Calu3 (cell line): ENCODE results near the gene CFAP69. TPM values are rescaled to one million over a fixed set of nuclear protein-coding genes. Genes with fewer than 3 reads are reported as not detected.
"Not testable (repeated sequence)": the region's sequence is repeated elsewhere in the genome, so short reads cannot be mapped to it uniquely, and the experiment has no call there.

Experiments used
- BruUV-seq: library from RNA; stranded (reverse); fragments of 400-500 nt; replicated peaks from 2 replicates; lab custom pipeline; 2021; lab: Mats Ljungman, UMichigan
- CTCF ChIA-PET: fragments of 300-600 bp; sonication (Branson Sonifier 250); formaldehyde crosslinking; loops from one replicate; lab custom pipeline; 2022; ENCODE audit warnings: antibody characterized with exemption; lab: Charles Lee
- DNase-seq: peaks from one replicate; pipeline ENCODE4 v3.0.0; 2022
- H3K27ac Mint-ChIP-seq: one replicate; pipeline ENCODE4 v1.8.0; 2022; ENCODE audit warnings: mixed read lengths; ENCODE audit not compliant: unreplicated experiment
- H3K27me3 Mint-ChIP-seq: one replicate; pipeline ENCODE4 v1.8.0; 2022; ENCODE audit warnings: mixed read lengths; ENCODE audit not compliant: unreplicated experiment
- H3K36me3 Mint-ChIP-seq: one replicate; pipeline ENCODE4 v1.8.0; 2022; ENCODE audit warnings: mild to moderate bottlenecking, moderate library complexity, mixed read lengths; ENCODE audit not compliant: insufficient read depth, unreplicated experiment
- H3K4me1 Mint-ChIP-seq: one replicate; pipeline ENCODE4 v1.8.0; 2022; ENCODE audit warnings: mild to moderate bottlenecking, low read depth, mixed read lengths; ENCODE audit not compliant: unreplicated experiment
- H3K4me3 Mint-ChIP-seq: one replicate; pipeline ENCODE4 v1.8.0; 2022; ENCODE audit warnings: mild to moderate bottlenecking, low read depth, moderate library complexity, mixed read lengths; ENCODE audit not compliant: unreplicated experiment
- H3K9me3 Mint-ChIP-seq: one replicate; pipeline ENCODE4 v1.8.0; 2022; ENCODE audit warnings: low read depth, mixed read lengths; ENCODE audit not compliant: unreplicated experiment
- CTCF ChIP-seq: fragments of 200-600 bp; IDR thresholded peaks from one replicate; pipeline ENCODE4 v1.8.0; 2022; ENCODE audit warnings: antibody characterized with exemption; ENCODE audit not compliant: unreplicated experiment
- intact Hi-C: fragments of 100-400 bp; cut with micrococcal nuclease; formaldehyde crosslinking; loops from one replicate; pipeline ENCODE4 v1.10.0; 2022; ENCODE audit not compliant: unreplicated experiment
- total RNA-seq: library from RNA; stranded (reverse); gene quantifications from 2 replicates; pipeline ENCODE4 v1.2.3, GENCODE V29; 2022

Gene CFAP69
- total RNA-seq, 1 experiment from 2014 or later, result 3.4 TPM

- CTCF ChIA-PET, result no interaction called here
- Mint-ChIP-seq H3K9me3 (peaks cover 2% of the 10 kb centered on the region), H3K4me3 (no peak overlapping the region), H3K4me1 (peaks cover 17% of the 10 kb centered on the region), H3K27me3 (no peaks in the 10 kb centered on the region), H3K36me3 (peaks cover 36% of the 10 kb centered on the region), H3K27ac (no peak overlapping the region)
- DNase-seq, result no peak
- intact Hi-C loops, result loop anchor here (5.0 kb wide), 1 partner anchor 63 kb away; no protein-coding TSS in a partner anchor
- no peak for TF ChIP-seq CTCF
- BruUV-seq, result no TSS peak
Observed at GRCh38 chr7:90349305-90349704, 104.3 kb downstream of the CFAP69 start.

- H3K4me1 Mint-ChIP-seq, result peaks cover 17% of the 10 kb centered on the region
- intact Hi-C loops, BruUV-seq, H3K27me3 Mint-ChIP-seq, H3K4me3 Mint-ChIP-seq, CTCF ChIA-PET, DNase-seq, H3K27ac Mint-ChIP-seq, H3K9me3 Mint-ChIP-seq: not testable (repeated sequence)
- peaks cover 36% of the 10 kb centered on the region for H3K36me3 Mint-ChIP-seq
Observed at GRCh38 chr7:90350032-90350431, 105.1 kb downstream of the CFAP69 start.

GRCh38 chr7:90351987-90352386, 107.0 kb downstream of the CFAP69 start:
- no peak for DNase-seq
- Mint-ChIP-seq H3K36me3 (peaks cover 20% of the 10 kb centered on the region), H3K27ac (no peak overlapping the region), H3K9me3 (peaks cover 5% of the 10 kb centered on the region), H3K4me1 (peaks cover 9% of the 10 kb centered on the region), H3K4me3 (no peak overlapping the region), H3K27me3 (no peaks in the 10 kb centered on the region)
- intact Hi-C loops, result no loop called here
- no peak for TF ChIP-seq CTCF
- no TSS peak for BruUV-seq
- CTCF ChIA-PET, result no interaction called here

Other genes starting within 250 kb of the CFAP69 start
- gene STEAP1, start 90.7 kb upstream of the CFAP69 start, total RNA-seq, result 41.5 and 41.8 TPM in 2 replicates
- gene STEAP2, start 33.4 kb upstream of the CFAP69 start, total RNA-seq, result 38.5 and 38.7 TPM in 2 replicates
- not detected in 2 replicates for gene FAM237B, start 76.1 kb downstream of the CFAP69 start, total RNA-seq
- gene GTPBP10, start 101.5 kb downstream of the CFAP69 start, total RNA-seq, result 22.5 and 25.0 TPM in 2 replicates
- gene CLDN12, start 158.3 kb downstream of the CFAP69 start, total RNA-seq, result 37.3 and 42.5 TPM in 2 replicates
- not detected in 2 replicates for gene PTTG1IP2, start 224.5 kb downstream of the CFAP69 start, total RNA-seq